WTC11 (cell line): ENCODE measurements around the gene ESYT1. TPM values are rescaled to one million over a fixed set of nuclear protein-coding genes. Genes with fewer than 3 reads are reported as not detected.

Source experiments
- AR ChIP-seq: fragments of 250-450 bp; sonication (Bioruptor Pico); IDR thresholded peaks from 2 replicates; pipeline ENCODE4 v1.9.0; 2021; ENCODE audit warnings: mild to moderate bottlenecking
- HMGA2 ChIP-seq: fragments of 250-450 bp; sonication (Bioruptor Pico); IDR thresholded peaks from 2 replicates; pipeline ENCODE4 v1.4.0; 2021; ENCODE audit warnings: mild to moderate bottlenecking, moderate library complexity
- IRF2 ChIP-seq: sonication (generic); formaldehyde crosslinking; IDR thresholded peaks from 2 replicates; pipeline ENCODE4 v1.8.0; 2022; ENCODE audit warnings: low read depth, missing genetic modification reagents, borderline replicate concordance
- KAT7 ChIP-seq: sonication (generic); formaldehyde crosslinking; IDR thresholded peaks from 2 replicates; pipeline ENCODE4 v1.8.1; 2023; ENCODE audit warnings: missing genetic modification reagents, mild to moderate bottlenecking, borderline replicate concordance
- NFATC4 ChIP-seq: fragments of 250-450 bp; sonication (Bioruptor Pico); IDR thresholded peaks from 2 replicates; pipeline ENCODE4 v1.9.0; 2021; ENCODE audit warnings: mild to moderate bottlenecking
- NR2C2 ChIP-seq: sonication (generic); formaldehyde crosslinking; IDR thresholded peaks from 2 replicates; pipeline ENCODE4 v1.8.0; 2022; ENCODE audit warnings: mild to moderate bottlenecking, missing genetic modification reagents
- PREB ChIP-seq: sonication (generic); formaldehyde crosslinking; IDR thresholded peaks from 2 replicates; pipeline ENCODE4 v1.8.1; 2022; ENCODE audit warnings: mild to moderate bottlenecking, missing genetic modification reagents, moderate library complexity, borderline replicate concordance
- PRRX2 ChIP-seq: fragments of 250-450 bp; sonication (Bioruptor Pico); IDR thresholded peaks from 2 replicates; pipeline ENCODE4 v1.8.0; 2021; ENCODE audit warnings: mild to moderate bottlenecking
- RELA ChIP-seq: sonication (generic); formaldehyde crosslinking; IDR thresholded peaks from 2 replicates; pipeline ENCODE4 v1.8.1; 2022; ENCODE audit warnings: missing genetic modification reagents, mild to moderate bottlenecking, borderline replicate concordance
- ZBTB21 ChIP-seq: sonication (generic); formaldehyde crosslinking; IDR thresholded peaks from 2 replicates; pipeline ENCODE4 v1.8.1; 2023; ENCODE audit warnings: mild to moderate bottlenecking, missing genetic modification reagents, borderline replicate concordance
- ZBTB43 ChIP-seq: sonication (generic); formaldehyde crosslinking; IDR thresholded peaks from 2 replicates; pipeline ENCODE4 v1.8.1; 2023; ENCODE audit warnings: mild to moderate bottlenecking, missing genetic modification reagents
- ZNF232 ChIP-seq: sonication (generic); formaldehyde crosslinking; IDR thresholded peaks from 2 replicates; pipeline ENCODE4 v1.8.0; 2022; ENCODE audit warnings: mild to moderate bottlenecking, missing genetic modification reagents
- ZNF423 ChIP-seq: fragments of 250-450 bp; sonication (Bioruptor Pico); IDR thresholded peaks from 2 replicates; pipeline ENCODE4 v2.1.2; 2022; ENCODE audit warnings: mild to moderate bottlenecking, moderate library complexity
- ZNF425 ChIP-seq: fragments of 250-450 bp; sonication (Bioruptor Pico); conservative IDR thresholded peaks from 2 replicates; pipeline ENCODE4 v1.9.0; 2021; ENCODE audit warnings: mild to moderate bottlenecking
- total RNA-seq: library from RNA; stranded (reverse); gene quantifications from 3 replicates; pipeline ENCODE4 v1.2.3, GENCODE V29; 2021
- TF ChIP-seq, protein P1 (sequence below): sonication (generic); formaldehyde crosslinking; IDR thresholded peaks from 2 replicates; pipeline ENCODE4 v1.8.0; 2023; ENCODE audit warnings: mild to moderate bottlenecking, missing genetic modification reagents
- TF ChIP-seq, protein P2 (sequence below): sonication (generic); formaldehyde crosslinking; IDR thresholded peaks from 2 replicates; pipeline ENCODE4 v1.8.0; 2023; ENCODE audit warnings: missing genetic modification reagents, mild to moderate bottlenecking, borderline replicate concordance
- TF ChIP-seq, protein P3 (sequence below): sonication (generic); formaldehyde crosslinking; IDR thresholded peaks from 2 replicates; pipeline ENCODE4 v1.8.0; 2023; ENCODE audit warnings: missing genetic modification reagents
- TF ChIP-seq, protein P4 (sequence below): fragments of 250-450 bp; sonication (Bioruptor Pico); IDR thresholded peaks from 2 replicates; pipeline ENCODE4 v2.1.2; 2022; ENCODE audit warnings: mild to moderate bottlenecking, moderate library complexity
- TF ChIP-seq, protein P5 (sequence below): sonication (generic); formaldehyde crosslinking; IDR thresholded peaks from 2 replicates; pipeline ENCODE4 v1.8.1; 2023; ENCODE audit warnings: mild to moderate bottlenecking, missing genetic modification reagents, moderate library complexity

Gene ESYT1
- total RNA-seq, 1 experiment from 2014 or later, result 80.1 TPM

DNA sequence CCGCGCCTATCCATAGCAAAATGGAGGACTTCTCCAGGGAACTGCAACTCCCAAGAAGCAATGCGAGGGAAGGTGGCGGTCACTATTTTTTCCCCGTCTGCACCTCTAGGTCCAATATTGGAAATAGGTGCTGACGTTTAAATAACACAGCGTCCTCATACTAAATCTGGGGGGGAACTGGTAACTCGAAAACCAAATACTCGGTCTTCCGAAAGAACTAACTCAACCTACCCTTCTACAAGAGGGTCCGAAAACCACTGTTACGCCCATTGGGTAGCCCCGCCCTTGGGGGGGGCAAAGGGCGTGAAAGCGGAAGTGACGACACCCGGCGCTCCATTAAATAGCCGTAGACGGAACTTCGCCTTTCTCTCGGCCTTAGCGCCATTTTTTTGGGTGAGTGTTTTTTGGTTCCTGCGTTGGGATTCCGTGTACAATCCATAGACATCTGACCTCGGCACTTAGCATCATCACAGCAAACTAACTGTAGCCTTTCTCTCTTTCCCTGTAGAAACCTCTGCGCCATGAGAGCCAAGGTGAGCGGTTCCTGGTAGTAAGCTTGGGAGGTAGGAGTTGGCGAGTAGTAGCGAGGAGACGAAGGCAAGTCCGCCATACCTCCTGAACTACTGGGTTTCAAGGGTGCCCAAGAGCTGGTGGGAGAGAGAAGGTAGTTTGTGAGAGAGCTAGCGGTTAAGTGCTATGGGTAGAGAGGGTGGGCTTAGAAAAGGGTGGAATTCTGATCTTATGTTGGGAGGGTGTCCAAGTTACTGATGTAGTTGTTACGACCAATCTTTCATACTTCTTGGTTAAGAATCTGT, 11.6 kb upstream of the ESYT1 start, which contains the start of gene RPL41 (continued):
- TF ChIP-seq, protein P1, sequence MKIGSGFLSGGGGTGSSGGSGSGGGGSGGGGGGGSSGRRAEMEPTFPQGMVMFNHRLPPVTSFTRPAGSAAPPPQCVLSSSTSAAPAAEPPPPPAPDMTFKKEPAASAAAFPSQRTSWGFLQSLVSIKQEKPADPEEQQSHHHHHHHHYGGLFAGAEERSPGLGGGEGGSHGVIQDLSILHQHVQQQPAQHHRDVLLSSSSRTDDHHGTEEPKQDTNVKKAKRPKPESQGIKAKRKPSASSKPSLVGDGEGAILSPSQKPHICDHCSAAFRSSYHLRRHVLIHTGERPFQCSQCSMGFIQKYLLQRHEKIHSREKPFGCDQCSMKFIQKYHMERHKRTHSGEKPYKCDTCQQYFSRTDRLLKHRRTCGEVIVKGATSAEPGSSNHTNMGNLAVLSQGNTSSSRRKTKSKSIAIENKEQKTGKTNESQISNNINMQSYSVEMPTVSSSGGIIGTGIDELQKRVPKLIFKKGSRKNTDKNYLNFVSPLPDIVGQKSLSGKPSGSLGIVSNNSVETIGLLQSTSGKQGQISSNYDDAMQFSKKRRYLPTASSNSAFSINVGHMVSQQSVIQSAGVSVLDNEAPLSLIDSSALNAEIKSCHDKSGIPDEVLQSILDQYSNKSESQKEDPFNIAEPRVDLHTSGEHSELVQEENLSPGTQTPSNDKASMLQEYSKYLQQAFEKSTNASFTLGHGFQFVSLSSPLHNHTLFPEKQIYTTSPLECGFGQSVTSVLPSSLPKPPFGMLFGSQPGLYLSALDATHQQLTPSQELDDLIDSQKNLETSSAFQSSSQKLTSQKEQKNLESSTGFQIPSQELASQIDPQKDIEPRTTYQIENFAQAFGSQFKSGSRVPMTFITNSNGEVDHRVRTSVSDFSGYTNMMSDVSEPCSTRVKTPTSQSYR, result no peak
- TF ChIP-seq NR2C2 (CRISPR knock-in tag) (no peak; the same call in 1 of the 2 replicates), ZNF423 (CRISPR knock-in tag) (no peak), ZNF232 (no peak; the same call in 1 of the 2 replicates), PRRX2 (CRISPR knock-in tag) (peak; percentile 91), KAT7 (CRISPR knock-in tag) (peak; percentile 45; the same call in 1 of the 2 replicates), ZNF425 (CRISPR knock-in tag) (peak; percentile 90; the same call in 1 of the 2 replicates), IRF2 (no peak), RELA (CRISPR knock-in tag) (no peak), ZBTB21 (CRISPR knock-in tag) (no peak), ZBTB43 (no peak), AR (CRISPR knock-in tag) (peak; percentile 81), HMGA2 (no peak), NFATC4 (CRISPR knock-in tag) (peak; percentile 89), PREB (no peak; the same call in 1 of the 2 replicates)
- TF ChIP-seq, protein P2, sequence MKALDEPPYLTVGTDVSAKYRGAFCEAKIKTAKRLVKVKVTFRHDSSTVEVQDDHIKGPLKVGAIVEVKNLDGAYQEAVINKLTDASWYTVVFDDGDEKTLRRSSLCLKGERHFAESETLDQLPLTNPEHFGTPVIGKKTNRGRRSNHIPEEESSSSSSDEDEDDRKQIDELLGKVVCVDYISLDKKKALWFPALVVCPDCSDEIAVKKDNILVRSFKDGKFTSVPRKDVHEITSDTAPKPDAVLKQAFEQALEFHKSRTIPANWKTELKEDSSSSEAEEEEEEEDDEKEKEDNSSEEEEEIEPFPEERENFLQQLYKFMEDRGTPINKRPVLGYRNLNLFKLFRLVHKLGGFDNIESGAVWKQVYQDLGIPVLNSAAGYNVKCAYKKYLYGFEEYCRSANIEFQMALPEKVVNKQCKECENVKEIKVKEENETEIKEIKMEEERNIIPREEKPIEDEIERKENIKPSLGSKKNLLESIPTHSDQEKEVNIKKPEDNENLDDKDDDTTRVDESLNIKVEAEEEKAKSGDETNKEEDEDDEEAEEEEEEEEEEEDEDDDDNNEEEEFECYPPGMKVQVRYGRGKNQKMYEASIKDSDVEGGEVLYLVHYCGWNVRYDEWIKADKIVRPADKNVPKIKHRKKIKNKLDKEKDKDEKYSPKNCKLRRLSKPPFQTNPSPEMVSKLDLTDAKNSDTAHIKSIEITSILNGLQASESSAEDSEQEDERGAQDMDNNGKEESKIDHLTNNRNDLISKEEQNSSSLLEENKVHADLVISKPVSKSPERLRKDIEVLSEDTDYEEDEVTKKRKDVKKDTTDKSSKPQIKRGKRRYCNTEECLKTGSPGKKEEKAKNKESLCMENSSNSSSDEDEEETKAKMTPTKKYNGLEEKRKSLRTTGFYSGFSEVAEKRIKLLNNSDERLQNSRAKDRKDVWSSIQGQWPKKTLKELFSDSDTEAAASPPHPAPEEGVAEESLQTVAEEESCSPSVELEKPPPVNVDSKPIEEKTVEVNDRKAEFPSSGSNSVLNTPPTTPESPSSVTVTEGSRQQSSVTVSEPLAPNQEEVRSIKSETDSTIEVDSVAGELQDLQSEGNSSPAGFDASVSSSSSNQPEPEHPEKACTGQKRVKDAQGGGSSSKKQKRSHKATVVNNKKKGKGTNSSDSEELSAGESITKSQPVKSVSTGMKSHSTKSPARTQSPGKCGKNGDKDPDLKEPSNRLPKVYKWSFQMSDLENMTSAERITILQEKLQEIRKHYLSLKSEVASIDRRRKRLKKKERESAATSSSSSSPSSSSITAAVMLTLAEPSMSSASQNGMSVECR (CRISPR knock-in tag), result no peak; the same call in 1 of the 2 replicates
- TF ChIP-seq, protein P3, sequence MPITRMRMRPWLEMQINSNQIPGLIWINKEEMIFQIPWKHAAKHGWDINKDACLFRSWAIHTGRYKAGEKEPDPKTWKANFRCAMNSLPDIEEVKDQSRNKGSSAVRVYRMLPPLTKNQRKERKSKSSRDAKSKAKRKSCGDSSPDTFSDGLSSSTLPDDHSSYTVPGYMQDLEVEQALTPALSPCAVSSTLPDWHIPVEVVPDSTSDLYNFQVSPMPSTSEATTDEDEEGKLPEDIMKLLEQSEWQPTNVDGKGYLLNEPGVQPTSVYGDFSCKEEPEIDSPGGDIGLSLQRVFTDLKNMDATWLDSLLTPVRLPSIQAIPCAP (CRISPR knock-in tag), result no peak
- TF ChIP-seq, protein P4, sequence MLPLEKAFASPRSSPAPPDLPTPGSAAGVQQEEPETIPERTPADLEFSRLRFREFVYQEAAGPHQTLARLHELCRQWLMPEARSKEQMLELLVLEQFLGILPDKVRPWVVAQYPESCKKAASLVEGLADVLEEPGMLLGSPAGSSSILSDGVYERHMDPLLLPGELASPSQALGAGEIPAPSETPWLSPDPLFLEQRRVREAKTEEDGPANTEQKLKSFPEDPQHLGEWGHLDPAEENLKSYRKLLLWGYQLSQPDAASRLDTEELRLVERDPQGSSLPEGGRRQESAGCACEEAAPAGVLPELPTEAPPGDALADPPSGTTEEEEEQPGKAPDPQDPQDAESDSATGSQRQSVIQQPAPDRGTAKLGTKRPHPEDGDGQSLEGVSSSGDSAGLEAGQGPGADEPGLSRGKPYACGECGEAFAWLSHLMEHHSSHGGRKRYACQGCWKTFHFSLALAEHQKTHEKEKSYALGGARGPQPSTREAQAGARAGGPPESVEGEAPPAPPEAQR (CRISPR knock-in tag), result no peak; the same call in 1 of the 2 replicates
- TF ChIP-seq, protein P5, sequence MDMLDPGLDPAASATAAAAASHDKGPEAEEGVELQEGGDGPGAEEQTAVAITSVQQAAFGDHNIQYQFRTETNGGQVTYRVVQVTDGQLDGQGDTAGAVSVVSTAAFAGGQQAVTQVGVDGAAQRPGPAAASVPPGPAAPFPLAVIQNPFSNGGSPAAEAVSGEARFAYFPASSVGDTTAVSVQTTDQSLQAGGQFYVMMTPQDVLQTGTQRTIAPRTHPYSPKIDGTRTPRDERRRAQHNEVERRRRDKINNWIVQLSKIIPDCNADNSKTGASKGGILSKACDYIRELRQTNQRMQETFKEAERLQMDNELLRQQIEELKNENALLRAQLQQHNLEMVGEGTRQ, result no peak
